Head of caudate nucleus (tissue), 42 donors: ENCODE data around the gene DDX41.

ENCODE experiments used
- DNase-seq, 42 donors: peaks; one replicate each; pipeline versions ENCODE4 v3.0.0 to v3.0.0-alpha.2; 2020 to 2021; ENCODE audit warnings: mixed read lengths in 7 of 42
- intact Hi-C: fragments of 100-400 bp; cut with DNase I; formaldehyde crosslinking; loops from one replicate; pipeline ENCODE4 v1.15.0; 2022

The DDX41 gene

GRCh38 chr5:177465044-177465443 is 51.7 kb downstream of the DDX41 start:
- intact Hi-C loops, result no loop called here
- DNase-seq, result no peak

DNA sequence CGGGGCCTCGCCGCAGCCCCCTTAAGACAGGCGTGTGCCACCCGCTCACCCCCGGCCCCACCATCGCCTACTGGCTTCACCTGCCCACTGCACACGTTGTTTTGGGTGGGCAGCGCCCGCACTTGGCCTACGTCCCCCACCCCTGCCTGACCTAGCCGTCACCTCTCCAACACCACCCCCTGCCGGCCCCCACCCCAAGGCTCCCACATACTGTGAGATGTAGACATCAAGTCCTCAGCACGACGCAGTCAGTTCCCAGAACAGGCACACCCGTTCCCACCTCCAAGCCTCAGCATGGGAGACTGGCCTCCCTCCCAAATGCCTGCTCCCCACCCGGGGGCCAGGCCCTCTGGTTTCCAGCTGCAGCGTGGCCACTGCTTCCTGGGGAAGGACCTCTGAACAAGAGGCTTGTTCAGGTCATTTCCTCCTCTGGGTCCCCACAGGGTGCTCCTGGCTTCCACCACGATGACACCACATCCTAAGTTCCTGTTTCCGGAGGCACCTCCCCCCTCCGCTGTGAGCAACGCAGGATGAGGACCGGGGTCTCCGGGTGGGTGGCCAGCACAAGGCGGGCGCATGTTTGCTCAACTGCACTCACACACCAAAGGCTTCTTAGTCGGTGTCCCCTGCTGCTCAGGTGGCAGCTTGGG is 54.6 kb downstream of the DDX41 start:
- DNase-seq, result peak in 25 of 42 donors; percentile 34 to 84 (median 57)
- intact Hi-C loops, result no loop called here
